SU-DHL-6 (cell line): Measurements from ENCODE around the gene MRPL20.

Experiments used
- EZH2phosphoT487 ChIP-seq: fragments of 200-600 bp; sonication (generic), shearing (Covaris generic); conservative IDR thresholded peaks from 2 replicates; pipeline ENCODE4 v1.6.1; 2018; ENCODE audit warnings: mild to moderate bottlenecking, antibody characterized with exemption, low read length, moderate library complexity, mixed read lengths
- TF ChIP-seq, protein P1 (sequence below): fragments of 200-600 bp; sonication (generic); IDR thresholded peaks from one replicate; pipeline ENCODE4 v1.5.1; 2017; ENCODE audit warnings: antibody characterized with exemption, mild to moderate bottlenecking, low read length, moderate library complexity; ENCODE audit not compliant: insufficient read depth, poor library complexity, severe bottlenecking

DNA sequence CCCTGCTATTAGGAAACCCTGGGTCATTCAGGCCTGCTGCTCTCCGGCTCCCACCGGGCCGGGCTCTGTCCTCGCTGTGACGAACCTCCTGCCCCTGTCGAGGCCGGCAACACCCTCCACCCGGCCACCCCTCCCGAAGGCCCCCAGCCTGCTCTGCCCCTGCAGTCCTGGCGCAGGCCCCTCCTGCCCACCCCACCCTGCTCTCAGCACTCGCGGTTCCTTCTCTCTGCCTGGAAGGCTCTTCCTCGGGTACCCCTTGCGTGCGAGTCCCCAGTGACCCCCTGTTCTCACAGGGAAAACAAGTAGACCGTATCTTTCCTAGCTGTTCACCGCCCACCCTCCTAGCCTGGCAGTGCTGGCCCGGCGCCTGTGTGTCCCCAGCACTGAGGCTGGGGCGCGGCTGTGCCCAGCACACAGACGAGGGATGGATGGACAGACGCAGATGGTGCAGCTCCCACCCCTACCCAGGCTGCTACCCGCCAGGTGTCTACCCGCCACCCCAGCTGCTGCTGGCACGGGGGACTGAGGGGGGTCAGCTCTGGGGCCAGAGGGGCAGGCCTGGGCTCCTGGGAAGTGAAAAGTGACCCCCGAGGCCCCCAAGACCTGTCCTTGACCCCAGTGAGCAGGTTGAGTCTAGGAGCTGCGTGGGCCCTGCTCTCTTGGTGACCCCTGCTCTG, 25.3 kb upstream of the MRPL20 start:
- TF ChIP-seq, protein P1, sequence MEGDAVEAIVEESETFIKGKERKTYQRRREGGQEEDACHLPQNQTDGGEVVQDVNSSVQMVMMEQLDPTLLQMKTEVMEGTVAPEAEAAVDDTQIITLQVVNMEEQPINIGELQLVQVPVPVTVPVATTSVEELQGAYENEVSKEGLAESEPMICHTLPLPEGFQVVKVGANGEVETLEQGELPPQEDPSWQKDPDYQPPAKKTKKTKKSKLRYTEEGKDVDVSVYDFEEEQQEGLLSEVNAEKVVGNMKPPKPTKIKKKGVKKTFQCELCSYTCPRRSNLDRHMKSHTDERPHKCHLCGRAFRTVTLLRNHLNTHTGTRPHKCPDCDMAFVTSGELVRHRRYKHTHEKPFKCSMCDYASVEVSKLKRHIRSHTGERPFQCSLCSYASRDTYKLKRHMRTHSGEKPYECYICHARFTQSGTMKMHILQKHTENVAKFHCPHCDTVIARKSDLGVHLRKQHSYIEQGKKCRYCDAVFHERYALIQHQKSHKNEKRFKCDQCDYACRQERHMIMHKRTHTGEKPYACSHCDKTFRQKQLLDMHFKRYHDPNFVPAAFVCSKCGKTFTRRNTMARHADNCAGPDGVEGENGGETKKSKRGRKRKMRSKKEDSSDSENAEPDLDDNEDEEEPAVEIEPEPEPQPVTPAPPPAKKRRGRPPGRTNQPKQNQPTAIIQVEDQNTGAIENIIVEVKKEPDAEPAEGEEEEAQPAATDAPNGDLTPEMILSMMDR, result no peak
- no peak for TF ChIP-seq EZH2phosphoT487
